ENCODE data around the gene FZD10. TPM values are rescaled to one million over a fixed set of nuclear protein-coding genes. Genes with fewer than 3 reads are reported as not detected.
A peak's percentile ranks its signal among the peaks of the same experiment; 100 is the strongest.

FZD10 gene
- polyA plus RNA-seq, 1 donor (not counting 4 experiments of a cell fraction or from before 2014, with no cell fraction given): 0.55 TPM

DNA sequence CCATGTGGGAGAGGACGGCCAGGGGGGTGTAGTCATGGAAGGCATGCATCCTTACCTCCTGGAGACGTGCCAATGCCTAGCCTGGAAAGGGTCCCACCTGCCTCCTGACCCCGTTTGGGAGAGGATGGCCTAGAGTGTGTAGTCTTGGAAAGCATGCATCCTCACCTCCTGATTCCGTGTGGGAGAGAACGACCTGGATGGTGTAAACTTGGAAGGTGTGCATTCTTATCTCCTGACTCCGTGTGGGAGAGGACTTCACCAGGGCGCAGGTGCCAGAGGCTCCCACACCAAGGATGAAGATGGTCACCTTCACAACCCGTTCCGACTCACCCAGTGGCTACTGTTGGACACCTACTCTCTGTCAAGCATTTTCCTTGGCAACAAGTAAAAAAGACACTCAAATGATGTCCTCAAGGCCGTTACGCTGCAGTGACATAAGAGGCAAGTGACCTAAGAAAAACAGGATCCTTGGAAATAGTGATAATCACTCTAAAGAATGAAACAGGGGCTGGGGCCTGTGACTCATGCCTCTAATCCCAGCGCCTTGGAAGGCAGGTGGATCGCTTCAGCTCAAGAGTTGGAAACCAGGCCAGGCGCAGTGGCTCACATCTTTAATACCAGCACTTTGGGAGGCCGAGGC, 37.5 kb upstream of the FZD10 start:
- no peak overlapping the region for H3K9ac ChIP-seq (ENCODE audit: control insufficient read depth, extremely low read depth, insufficient read depth, low read length)
- H3K27me3 ChIP-seq (ENCODE audit: control insufficient read depth, extremely low read depth, insufficient read depth, low read length): no peaks in the 10 kb centered on the region
- H3K9me1 ChIP-seq (ENCODE audit: control insufficient read depth, extremely low read depth, insufficient read depth, low read length): no peaks in the 10 kb centered on the region
- TF ChIP-seq, protein P1, sequence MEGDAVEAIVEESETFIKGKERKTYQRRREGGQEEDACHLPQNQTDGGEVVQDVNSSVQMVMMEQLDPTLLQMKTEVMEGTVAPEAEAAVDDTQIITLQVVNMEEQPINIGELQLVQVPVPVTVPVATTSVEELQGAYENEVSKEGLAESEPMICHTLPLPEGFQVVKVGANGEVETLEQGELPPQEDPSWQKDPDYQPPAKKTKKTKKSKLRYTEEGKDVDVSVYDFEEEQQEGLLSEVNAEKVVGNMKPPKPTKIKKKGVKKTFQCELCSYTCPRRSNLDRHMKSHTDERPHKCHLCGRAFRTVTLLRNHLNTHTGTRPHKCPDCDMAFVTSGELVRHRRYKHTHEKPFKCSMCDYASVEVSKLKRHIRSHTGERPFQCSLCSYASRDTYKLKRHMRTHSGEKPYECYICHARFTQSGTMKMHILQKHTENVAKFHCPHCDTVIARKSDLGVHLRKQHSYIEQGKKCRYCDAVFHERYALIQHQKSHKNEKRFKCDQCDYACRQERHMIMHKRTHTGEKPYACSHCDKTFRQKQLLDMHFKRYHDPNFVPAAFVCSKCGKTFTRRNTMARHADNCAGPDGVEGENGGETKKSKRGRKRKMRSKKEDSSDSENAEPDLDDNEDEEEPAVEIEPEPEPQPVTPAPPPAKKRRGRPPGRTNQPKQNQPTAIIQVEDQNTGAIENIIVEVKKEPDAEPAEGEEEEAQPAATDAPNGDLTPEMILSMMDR (optimal IDR thresholded peaks at IDR 0.05 in 1 of 3, IDR thresholded peaks at IDR 0.05 in 1 of 3, conservative IDR thresholded peaks at IDR 0.05 in 1 of 3; ENCODE audit: extremely low read depth in 1 of 3, insufficient read depth in 2 of 3, low read length in 3 of 3): no peak
- no peak for TF ChIP-seq EZH2 (IDR thresholded peaks at IDR 0.05; ENCODE audit: low read length)
- no peaks in the 10 kb centered on the region for H4K20me1 ChIP-seq (ENCODE audit: control insufficient read depth, extremely low read depth, insufficient read depth, low read length)
- no peak overlapping the region for H3K4me3 ChIP-seq (ENCODE audit: control insufficient read depth in 2 of 3, extremely low read depth in 1 of 3, insufficient read depth in 2 of 3, low read depth in 1 of 3, low read length in 3 of 3)
- peak; percentile 63 for FAIRE-seq
- no peaks in the 10 kb centered on the region for H3K9me3 ChIP-seq (ENCODE audit: control insufficient read depth, low read depth, low read length)
- peaks cover 40% of the 10 kb centered on the region for H3K4me1 ChIP-seq (ENCODE audit: control insufficient read depth, extremely low read depth, insufficient read depth, low read length)
- dilution Hi-C loops (cut with MboI; ENCODE audit: extremely low pct_ligation_motif_present, low sequenced_read_pairs): no loop called here
- no peak for DNase-seq (ENCODE audit: low read depth, low spot score)
- H3K27ac ChIP-seq (ENCODE audit: control insufficient read depth, insufficient read depth, low read length): peak overlapping the region; percentile 41
- no peaks in the 10 kb centered on the region for H3K79me2 ChIP-seq (ENCODE audit: control insufficient read depth, insufficient read depth, low read length)
- H2AFZ ChIP-seq (ENCODE audit: control insufficient read depth, low read length): no peak overlapping the region
- H3K36me3 ChIP-seq (ENCODE audit: control insufficient read depth in 2 of 2, extremely low read depth in 1 of 2, insufficient read depth in 2 of 2, low read length in 2 of 2): no peaks in the 10 kb centered on the region
- peak overlapping the region; percentile 14 for H3K4me2 ChIP-seq (ENCODE audit: control insufficient read depth, extremely low read depth, insufficient read depth, low read depth, low read length)

DNA sequence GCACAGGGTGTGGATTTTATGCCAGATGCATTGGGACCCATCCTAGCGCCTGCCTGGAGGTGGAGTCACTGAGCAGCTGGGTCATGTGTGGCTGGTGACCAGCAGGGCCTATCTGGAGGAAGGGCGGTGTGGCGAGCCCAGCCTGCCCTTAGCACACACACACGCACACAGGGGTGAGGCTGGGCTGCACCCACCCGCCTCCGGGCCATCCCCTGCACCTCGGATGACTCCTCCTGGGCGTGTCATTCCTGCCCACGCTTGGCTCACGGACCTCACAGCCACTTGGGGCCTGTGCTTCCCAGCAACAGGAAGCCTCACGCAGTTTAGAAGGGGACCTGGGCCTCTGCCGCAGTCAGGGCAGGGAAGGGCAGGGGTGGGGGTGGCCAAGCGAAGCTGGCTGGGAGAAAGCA, 36.2 kb upstream of the FZD10 start:
- no peaks in the 10 kb centered on the region for H4K20me1 ChIP-seq (ENCODE audit: control insufficient read depth, extremely low read depth, insufficient read depth, low read length)
- no peaks in the 10 kb centered on the region for H3K9me1 ChIP-seq (ENCODE audit: control insufficient read depth, extremely low read depth, insufficient read depth, low read length)
- H3K27me3 ChIP-seq (ENCODE audit: control insufficient read depth, extremely low read depth, insufficient read depth, low read length): no peaks in the 10 kb centered on the region
- H3K27ac ChIP-seq (ENCODE audit: control insufficient read depth, insufficient read depth, low read length): peak overlapping the region; percentile 61
- peak overlapping the region; percentile 82 for H2AFZ ChIP-seq (ENCODE audit: control insufficient read depth, low read length)
- H3K4me1 ChIP-seq (ENCODE audit: control insufficient read depth, extremely low read depth, insufficient read depth, low read length): peaks cover 37% of the 10 kb centered on the region
- no peaks in the 10 kb centered on the region for H3K9me3 ChIP-seq (ENCODE audit: control insufficient read depth, low read depth, low read length)
- peak; percentile 63 for FAIRE-seq
- no peak overlapping the region for H3K4me3 ChIP-seq (ENCODE audit: control insufficient read depth in 2 of 3, extremely low read depth in 1 of 3, insufficient read depth in 2 of 3, low read depth in 1 of 3, low read length in 3 of 3)
- no peaks in the 10 kb centered on the region for H3K79me2 ChIP-seq (ENCODE audit: control insufficient read depth, insufficient read depth, low read length)
- peak; percentile 79 for DNase-seq (ENCODE audit: low read depth, low spot score)
- dilution Hi-C loops (cut with MboI; ENCODE audit: extremely low pct_ligation_motif_present, low sequenced_read_pairs): no loop called here
- peak overlapping the region; percentile 60 for H3K4me2 ChIP-seq (ENCODE audit: control insufficient read depth, extremely low read depth, insufficient read depth, low read depth, low read length)
- TF ChIP-seq EZH2 (IDR thresholded peaks at IDR 0.05; ENCODE audit: low read length): no peak
- TF ChIP-seq, protein P1 (optimal IDR thresholded peaks at IDR 0.05 in 1 of 3, IDR thresholded peaks at IDR 0.05 in 1 of 3, conservative IDR thresholded peaks at IDR 0.05 in 1 of 3; ENCODE audit: extremely low read depth in 1 of 3, insufficient read depth in 2 of 3, low read length in 3 of 3): peak in 2 of 3 experiments; percentile 21 to 42
- no peaks in the 10 kb centered on the region for H3K36me3 ChIP-seq (ENCODE audit: control insufficient read depth in 2 of 2, extremely low read depth in 1 of 2, insufficient read depth in 2 of 2, low read length in 2 of 2)
- peak overlapping the region; percentile 61 for H3K9ac ChIP-seq (ENCODE audit: control insufficient read depth, extremely low read depth, insufficient read depth, low read length)

Data from keratinocyte (primary cell).